NB4 (cell line): ENCODE measurements around the gene MCF2L.

ENCODE experiments used
- POLR2A ChIP-seq: IDR thresholded peaks from 2 replicates; pipeline ENCODE4 v1.6.1; 2011; ENCODE audit warnings: mild to moderate bottlenecking; ENCODE audit not compliant: insufficient read length; ENCODE audit errors: extremely low read depth
- TF ChIP-seq, protein P1 (sequence below): IDR thresholded peaks from one replicate; pipeline ENCODE4 v1.5.1; 2012; ENCODE audit warnings: low read depth, low read length

DNA sequence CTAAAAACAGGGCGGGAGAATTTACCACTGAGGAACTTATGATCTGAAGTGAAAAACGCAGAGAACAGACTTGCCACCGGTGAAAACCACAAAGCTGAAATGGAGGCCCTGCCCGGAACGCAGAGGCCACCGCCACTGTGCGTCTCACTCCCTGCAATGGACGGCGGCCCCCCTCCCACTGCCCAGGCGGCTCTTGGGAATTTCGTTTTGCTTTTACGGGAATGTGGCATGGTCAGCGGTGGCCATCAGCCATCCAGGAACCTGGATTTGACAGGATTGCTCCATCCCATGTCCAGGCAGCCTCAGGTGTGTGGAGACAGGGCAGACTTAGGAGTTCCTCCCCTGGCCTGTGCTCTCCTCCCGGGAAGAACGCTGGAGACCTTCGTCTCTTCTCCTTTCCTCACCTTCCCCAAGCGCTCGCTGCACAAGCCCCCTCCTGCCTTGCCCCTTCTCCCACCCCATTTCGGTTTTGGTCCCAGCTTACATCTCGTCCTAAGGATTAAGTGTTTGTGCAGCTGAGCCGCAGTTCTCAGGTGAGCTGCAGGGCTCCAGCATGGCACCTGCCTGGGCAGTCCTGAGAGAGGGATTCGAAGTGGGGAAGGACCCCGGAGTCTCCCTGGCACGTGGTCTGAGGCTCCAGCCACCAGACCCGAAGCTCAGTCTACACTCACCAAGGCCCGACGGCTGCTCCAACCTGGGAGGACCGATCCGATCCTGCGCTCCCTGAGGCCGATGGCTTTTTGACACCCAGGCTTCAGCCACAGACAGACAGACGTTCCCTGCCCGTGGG is 49.9 kb downstream of the MCF2L start:
- TF ChIP-seq, protein P1, sequence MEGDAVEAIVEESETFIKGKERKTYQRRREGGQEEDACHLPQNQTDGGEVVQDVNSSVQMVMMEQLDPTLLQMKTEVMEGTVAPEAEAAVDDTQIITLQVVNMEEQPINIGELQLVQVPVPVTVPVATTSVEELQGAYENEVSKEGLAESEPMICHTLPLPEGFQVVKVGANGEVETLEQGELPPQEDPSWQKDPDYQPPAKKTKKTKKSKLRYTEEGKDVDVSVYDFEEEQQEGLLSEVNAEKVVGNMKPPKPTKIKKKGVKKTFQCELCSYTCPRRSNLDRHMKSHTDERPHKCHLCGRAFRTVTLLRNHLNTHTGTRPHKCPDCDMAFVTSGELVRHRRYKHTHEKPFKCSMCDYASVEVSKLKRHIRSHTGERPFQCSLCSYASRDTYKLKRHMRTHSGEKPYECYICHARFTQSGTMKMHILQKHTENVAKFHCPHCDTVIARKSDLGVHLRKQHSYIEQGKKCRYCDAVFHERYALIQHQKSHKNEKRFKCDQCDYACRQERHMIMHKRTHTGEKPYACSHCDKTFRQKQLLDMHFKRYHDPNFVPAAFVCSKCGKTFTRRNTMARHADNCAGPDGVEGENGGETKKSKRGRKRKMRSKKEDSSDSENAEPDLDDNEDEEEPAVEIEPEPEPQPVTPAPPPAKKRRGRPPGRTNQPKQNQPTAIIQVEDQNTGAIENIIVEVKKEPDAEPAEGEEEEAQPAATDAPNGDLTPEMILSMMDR = no peak
- TF ChIP-seq POLR2A = no peak
